Kidney tubule cell (primary cell): ENCODE data around the gene KIDINS220.

Experiments used
- DNase-seq: peaks from one replicate; pipeline ENCODE4 v3.0.0-alpha.2; 2018; ENCODE audit warnings: low spot score

The KIDINS220 gene

GRCh38 chr2:8805278-8806210 lies 31.9 kb downstream of the KIDINS220 start:
- no peak for DNase-seq

- peak; percentile 95 for DNase-seq
Measured at GRCh38 chr2:8803658-8804379, 33.6 kb downstream of the KIDINS220 start.

- no peak for DNase-seq
Measured at GRCh38 chr2:8802741-8803140, 34.7 kb downstream of the KIDINS220 start.

GRCh38 chr2:8800821-8801220 lies 36.6 kb downstream of the KIDINS220 start:
- DNase-seq, result peak; percentile 2

GRCh38 chr2:8800218-8800617 lies 37.2 kb downstream of the KIDINS220 start:
- DNase-seq, result no peak

- no peak for DNase-seq
Measured at GRCh38 chr2:8799004-8799403, 38.4 kb downstream of the KIDINS220 start.

GRCh38 chr2:8798393-8798792 lies 39.0 kb downstream of the KIDINS220 start:
- no peak for DNase-seq

- DNase-seq, result no peak
Measured at GRCh38 chr2:8797682-8798081, 39.7 kb downstream of the KIDINS220 start.

- DNase-seq, result no peak
Measured at GRCh38 chr2:8796878-8797550, 40.4 kb downstream of the KIDINS220 start.

GRCh38 chr2:8796315-8796848 lies 41.0 kb downstream of the KIDINS220 start:
- DNase-seq, result no peak

- no peak for DNase-seq
Measured at GRCh38 chr2:8794923-8795825, 42.2 kb downstream of the KIDINS220 start.

GRCh38 chr2:8790739-8791162 lies 46.7 kb downstream of the KIDINS220 start:
- no peak for DNase-seq

GRCh38 chr2:8786463-8786862 lies 51.0 kb downstream of the KIDINS220 start:
- no peak for DNase-seq

GRCh38 chr2:8779795-8780671 lies 57.4 kb downstream of the KIDINS220 start:
- DNase-seq, result no peak

GRCh38 chr2:8774371-8774770 lies 63.0 kb downstream of the KIDINS220 start:
- DNase-seq, result no peak

- DNase-seq, result no peak
Measured at GRCh38 chr2:8767324-8767723, 70.1 kb downstream of the KIDINS220 start.

- peak; percentile 29 for DNase-seq
Measured at GRCh38 chr2:8761529-8762164, 75.8 kb downstream of the KIDINS220 start.

- DNase-seq, result no peak
Measured at GRCh38 chr2:8756716-8757115, 80.7 kb downstream of the KIDINS220 start.

GRCh38 chr2:8756230-8756629 lies 81.2 kb downstream of the KIDINS220 start:
- DNase-seq, result no peak
